Fibroblast of mammary gland (primary cell): ENCODE data around the gene MAGI2.

Experiments
- DNase-seq: peaks from one replicate; pipeline ENCODE4 v3.0.0-alpha.2; 2010; ENCODE audit warnings: low read depth
- H3K4me3 ChIP-seq: 2 replicates; pipeline ENCODE4 v1.5.1; 2011; ENCODE audit warnings: low read depth, mild to moderate bottlenecking, low read length, moderate library complexity; ENCODE audit not compliant: control insufficient read depth
- TF ChIP-seq, protein P1 (sequence below): conservative IDR thresholded peaks from 2 replicates; pipeline ENCODE4 v1.5.1; 2011; ENCODE audit warnings: low read depth, low read length, inconsistent platforms; ENCODE audit not compliant: control insufficient read depth, insufficient read depth

Gene MAGI2

GRCh38 chr7:77982926-77983550 is 1470.4 kb downstream of the MAGI2 start:
- H3K4me3 ChIP-seq: no peak overlapping the region
- TF ChIP-seq, protein P1, sequence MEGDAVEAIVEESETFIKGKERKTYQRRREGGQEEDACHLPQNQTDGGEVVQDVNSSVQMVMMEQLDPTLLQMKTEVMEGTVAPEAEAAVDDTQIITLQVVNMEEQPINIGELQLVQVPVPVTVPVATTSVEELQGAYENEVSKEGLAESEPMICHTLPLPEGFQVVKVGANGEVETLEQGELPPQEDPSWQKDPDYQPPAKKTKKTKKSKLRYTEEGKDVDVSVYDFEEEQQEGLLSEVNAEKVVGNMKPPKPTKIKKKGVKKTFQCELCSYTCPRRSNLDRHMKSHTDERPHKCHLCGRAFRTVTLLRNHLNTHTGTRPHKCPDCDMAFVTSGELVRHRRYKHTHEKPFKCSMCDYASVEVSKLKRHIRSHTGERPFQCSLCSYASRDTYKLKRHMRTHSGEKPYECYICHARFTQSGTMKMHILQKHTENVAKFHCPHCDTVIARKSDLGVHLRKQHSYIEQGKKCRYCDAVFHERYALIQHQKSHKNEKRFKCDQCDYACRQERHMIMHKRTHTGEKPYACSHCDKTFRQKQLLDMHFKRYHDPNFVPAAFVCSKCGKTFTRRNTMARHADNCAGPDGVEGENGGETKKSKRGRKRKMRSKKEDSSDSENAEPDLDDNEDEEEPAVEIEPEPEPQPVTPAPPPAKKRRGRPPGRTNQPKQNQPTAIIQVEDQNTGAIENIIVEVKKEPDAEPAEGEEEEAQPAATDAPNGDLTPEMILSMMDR: no peak
- DNase-seq: no peak

DNA sequence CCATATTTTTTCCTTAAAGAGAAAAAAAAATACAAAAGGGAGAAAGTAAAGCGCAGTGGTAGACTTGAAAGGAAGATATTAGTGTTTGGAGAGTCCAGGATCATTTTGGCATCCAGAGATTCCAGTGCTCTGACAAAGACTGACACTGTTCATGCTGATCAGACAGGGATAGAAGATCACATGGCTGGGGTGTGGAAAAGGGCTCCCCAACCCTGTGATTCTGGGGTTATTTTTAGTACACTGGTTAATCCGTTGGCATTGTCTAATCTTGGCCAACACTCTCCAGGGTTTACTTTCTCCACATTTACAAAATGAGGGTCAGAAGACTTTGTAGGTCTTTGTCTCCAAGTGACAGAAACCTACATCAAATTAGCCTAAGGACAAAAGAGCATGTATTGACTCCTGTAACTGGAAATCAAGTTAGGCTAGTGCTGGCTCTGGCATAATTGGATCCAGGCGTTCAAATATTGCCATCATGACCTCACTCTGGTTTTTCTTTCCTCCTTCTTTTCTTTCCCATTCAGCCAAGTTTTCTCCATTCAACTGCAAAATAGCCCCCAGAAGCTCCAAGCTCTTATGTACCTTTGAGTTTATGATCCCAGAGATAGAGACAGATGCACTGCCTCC is 1473.3 kb downstream of the MAGI2 start:
- DNase-seq: no peak
- H3K4me3 ChIP-seq: no peak overlapping the region
- TF ChIP-seq, protein P1: no peak

- peak; percentile 13 for DNase-seq
- no peak overlapping the region for H3K4me3 ChIP-seq
- TF ChIP-seq, protein P1: no peak
These were observed 1474.2 kb downstream of the MAGI2 start for GRCh38 chr7:77979219-77979618.

DNA sequence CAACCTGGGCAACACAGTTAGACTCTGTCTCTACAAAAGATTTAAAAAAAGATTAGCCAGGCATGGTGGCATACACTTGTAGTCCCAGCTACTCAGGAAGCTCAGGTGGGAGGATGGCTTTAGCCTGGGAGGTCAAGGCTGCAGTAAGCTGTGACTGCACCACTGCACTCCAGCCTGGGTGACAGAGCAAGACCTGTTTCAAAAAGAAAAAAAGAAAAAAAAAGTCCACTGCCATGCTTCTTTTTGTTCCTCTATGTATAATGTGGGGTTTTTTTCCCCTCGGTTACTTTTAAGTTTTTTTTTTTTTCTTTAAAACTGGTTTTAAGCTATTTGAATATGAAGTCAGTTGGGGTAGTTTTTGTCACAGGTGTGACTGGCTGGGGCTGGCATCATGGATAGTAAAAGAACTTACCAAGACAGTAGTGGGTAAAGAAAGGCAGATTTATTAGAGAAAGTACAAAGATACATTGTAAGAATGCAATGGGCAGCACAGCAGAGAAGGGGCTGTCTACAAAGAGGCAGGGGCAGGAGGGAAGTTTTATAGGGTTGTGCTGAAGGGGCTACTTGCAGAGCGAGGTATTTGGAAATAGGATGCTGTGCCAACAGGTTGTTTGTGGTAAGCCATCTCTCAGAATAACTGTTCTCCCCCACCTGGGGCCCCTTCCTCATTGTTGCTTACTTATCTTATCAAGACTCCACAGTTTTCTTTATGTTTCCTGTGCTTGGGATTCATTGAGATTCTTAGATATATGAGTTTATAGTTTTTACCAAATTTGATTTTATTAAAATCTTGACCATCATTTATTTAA is 1477.6 kb downstream of the MAGI2 start:
- DNase-seq: no peak
- TF ChIP-seq, protein P1: no peak
- H3K4me3 ChIP-seq: no peak overlapping the region

GRCh38 chr7:77971726-77972125 is 1481.7 kb downstream of the MAGI2 start:
- DNase-seq: no peak
- H3K4me3 ChIP-seq: no peak overlapping the region
- TF ChIP-seq, protein P1: no peak

DNA sequence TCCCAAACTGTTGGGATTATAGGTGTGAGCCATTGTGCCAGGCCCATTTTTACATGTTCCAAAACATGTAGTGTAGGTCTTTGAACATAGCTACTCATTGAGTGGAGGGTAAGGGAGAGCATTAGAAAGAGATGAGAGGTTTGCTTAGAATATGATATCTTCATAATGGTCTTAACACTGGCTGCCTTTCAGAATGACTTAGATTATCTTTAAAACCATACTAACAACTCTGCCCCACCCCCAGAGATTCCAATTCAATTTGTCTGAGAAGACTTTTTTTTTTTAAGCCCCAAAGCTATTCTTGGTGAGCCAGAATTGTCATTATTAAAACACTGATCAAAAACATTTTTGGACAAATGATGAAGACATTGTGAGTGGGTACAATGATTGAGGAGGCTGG is 1486.0 kb downstream of the MAGI2 start:
- TF ChIP-seq, protein P1: no peak

More for the DNA sequence above, 1486.0 kb downstream of the MAGI2 start:
- DNase-seq: no peak
- no peak overlapping the region for H3K4me3 ChIP-seq
